ENCODE measurements around the gene PHLDB2.
"Not testable (repeated sequence)": the region's sequence is repeated elsewhere in the genome, so short reads cannot be mapped to it uniquely, and the experiment has no call there.

Gene PHLDB2

GRCh38 chr3:111859061-111859973, at the start of gene PHLDB2:
PHLDB2 (plus strand) TSS chr3:111859265; CDS start chr3:111884078, 24,813 bp downstream.
- DNase-seq, result no peak

- DNase-seq, result no peak
These were observed 48.2 kb upstream of the PHLDB2 start for GRCh38 chr3:111810909-111811308.

GRCh38 chr3:111811811-111812210, 47.3 kb upstream of the PHLDB2 start:
- no peak for DNase-seq

GRCh38 chr3:111812701-111813100, 46.4 kb upstream of the PHLDB2 start:
- DNase-seq, result no peak

- DNase-seq, result no peak
These were observed 45.6 kb upstream of the PHLDB2 start for GRCh38 chr3:111813441-111813840.

DNA sequence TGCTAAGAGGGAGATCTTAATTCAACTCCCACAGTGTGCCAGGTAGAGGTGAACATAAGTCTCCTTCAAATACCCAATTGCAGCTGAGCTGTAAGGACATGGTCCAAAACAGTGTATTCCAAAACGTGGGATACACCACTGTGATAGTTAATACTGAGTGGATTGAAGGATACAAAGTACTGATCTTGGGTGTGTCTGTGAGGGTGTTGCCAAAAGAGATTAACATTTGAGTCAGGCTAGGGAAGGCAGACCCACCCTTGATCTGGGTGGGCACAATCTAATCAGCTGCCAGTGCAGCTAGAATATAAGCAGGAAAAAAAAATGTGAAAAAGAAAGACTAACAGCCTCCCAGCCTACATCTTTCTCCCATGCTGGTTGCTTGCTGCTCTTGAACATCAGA, 45.1 kb upstream of the PHLDB2 start:
- DNase-seq, result no peak

- DNase-seq, result not testable (repeated sequence)
These were observed 42.3 kb upstream of the PHLDB2 start for GRCh38 chr3:111816771-111817170.

GRCh38 chr3:111819927-111820326, 39.1 kb upstream of the PHLDB2 start:
- no peak for DNase-seq

GRCh38 chr3:111820651-111821050, 38.4 kb upstream of the PHLDB2 start:
- no peak for DNase-seq

GRCh38 chr3:111821891-111822290, 37.2 kb upstream of the PHLDB2 start:
- DNase-seq, result no peak

DNA sequence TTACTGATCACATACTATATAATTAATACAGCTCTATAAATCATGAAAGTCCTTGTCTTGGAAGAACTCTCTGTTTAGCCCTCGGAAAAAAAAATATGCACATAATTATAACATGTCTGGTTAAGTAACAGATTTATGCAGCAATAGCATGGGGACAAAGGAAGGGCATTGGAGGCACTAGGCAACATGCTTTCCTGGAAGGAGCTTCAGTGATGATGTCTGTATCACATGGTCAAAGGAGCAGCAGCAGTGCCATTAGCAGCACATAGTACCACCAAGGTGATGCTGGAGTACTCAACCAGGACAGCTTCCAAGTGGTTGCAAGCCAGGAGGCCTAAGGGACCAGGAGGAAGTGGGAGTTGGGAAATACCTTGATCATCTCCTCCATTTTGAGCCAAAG, 36.3 kb upstream of the PHLDB2 start:
- DNase-seq, result no peak

DNA sequence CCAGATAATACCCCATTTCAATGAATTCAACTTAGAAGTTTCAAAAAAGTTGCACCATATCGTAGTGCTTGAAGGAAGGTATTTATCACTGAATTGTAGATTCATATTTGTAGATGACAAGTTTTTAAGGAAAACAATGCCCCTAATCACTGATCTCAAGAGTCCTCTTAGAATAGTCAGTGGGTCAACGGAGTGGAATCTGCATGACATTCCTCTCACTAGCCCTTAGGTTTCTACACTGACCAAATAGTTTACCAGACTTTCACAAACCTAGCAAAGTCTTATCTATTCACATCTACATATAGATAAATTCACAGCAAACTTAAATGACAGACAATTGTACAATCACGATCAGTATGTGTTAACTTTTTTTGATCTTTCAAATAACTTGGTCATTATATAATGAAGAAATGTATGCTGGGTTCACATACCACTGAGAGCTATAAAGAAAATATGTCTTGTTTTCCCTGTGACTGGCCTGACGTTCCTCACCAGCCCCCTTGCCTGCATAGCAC, 35.7 kb upstream of the PHLDB2 start:
- DNase-seq, result no peak

DNA sequence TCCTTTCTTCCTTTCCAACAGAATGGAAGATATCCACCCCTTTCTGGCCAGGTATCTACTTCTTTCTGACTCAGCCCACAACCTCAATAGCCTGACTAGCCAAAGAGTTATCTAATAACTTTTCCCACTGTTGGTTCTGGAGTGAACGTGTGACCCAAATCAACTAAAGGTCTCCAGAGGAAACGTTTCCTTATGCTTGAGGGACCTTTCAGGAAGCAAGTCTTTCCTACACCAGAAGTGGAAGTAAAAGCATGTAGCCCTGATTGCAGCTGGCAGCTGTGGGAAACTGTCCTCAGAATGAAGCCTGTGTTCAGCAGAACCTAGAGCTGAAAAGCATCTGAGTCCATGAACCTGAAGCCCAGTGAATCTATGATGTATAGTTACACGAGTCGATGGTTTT, 34.7 kb upstream of the PHLDB2 start:
- no peak for DNase-seq

DNA sequence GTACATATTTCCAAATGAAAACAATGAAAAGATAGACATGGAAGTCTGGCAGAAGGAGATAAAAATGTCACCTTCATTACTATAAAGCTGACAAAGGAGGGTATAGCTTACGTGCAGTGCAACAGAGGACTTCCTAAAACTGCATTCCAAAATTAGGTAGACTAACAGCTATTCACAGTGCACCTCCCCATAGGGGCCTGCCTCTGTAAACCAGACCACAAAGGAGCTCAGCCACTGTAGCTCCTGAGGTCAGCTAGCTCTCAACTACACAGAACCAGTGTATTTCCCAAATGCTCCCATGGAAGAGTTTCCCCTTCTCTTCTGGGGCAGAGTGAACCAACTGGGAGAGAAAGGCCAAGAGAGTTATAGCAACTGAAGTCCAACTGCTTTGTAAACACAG, 31.2 kb upstream of the PHLDB2 start:
- DNase-seq, result no peak

- no peak for DNase-seq
These were observed 30.5 kb upstream of the PHLDB2 start for GRCh38 chr3:111828530-111828929.

DNA sequence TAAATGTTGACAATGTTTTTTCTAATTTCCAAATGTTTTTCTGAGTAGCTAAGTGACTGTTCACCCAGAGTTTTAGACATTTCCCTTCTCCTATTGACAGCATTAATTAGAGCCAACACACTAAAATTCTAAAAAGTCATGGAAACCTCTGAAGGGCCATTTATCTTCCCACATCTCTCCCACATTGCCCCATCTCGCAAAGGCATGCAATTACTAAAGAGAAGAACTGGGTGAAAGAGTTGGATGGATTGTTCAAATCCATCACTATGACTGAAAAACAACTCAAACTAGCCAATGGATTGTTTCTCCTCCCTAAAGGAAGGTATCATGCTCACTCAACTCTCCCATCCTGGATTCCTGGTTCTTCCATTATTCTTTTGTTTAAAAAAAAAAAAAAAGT, 30.0 kb upstream of the PHLDB2 start:
- no peak for DNase-seq

- no peak for DNase-seq
These were observed 27.2 kb upstream of the PHLDB2 start for GRCh38 chr3:111831840-111832239.

DNA sequence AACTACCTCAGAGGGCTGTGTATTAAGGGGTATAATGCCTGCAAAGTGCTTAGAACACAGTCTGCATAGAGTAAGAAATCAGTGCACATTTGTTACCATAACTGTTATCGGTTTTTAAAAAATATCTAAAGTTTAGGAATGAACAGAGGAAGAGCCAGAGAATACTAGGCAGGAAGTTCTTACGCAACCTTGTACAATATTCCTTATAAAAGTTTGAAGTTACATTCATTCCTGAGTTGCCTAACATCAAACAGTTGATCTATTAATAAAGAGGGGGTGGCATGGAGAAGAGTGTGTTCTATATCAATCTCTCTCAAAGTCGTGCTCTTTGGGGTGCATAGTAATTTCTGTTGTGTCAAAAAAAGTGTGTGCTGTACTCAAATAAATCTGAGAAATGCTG, 22.0 kb upstream of the PHLDB2 start:
- no peak for DNase-seq

DNA sequence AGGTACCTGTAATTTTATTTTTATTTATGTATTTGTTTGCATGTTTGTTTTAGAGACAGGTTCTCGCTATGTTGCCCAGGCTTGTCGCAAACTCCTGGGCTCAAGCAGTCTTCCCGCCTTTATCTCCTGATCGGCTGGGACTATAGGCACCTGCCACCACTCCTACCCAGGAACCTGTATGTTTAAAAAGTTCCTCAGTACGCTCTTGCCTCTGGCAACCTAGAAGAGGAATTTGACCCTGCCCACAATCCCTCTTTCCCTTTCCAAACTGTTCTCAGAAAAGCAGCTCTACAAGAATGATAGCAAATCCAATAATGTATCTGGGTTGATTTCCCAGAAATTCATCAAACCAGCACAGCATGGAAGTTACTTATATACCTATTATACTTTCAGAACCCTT, 20.9 kb upstream of the PHLDB2 start:
- DNase-seq, result no peak

GRCh38 chr3:111846039-111846438, 13.0 kb upstream of the PHLDB2 start:
- no peak for DNase-seq

DNA sequence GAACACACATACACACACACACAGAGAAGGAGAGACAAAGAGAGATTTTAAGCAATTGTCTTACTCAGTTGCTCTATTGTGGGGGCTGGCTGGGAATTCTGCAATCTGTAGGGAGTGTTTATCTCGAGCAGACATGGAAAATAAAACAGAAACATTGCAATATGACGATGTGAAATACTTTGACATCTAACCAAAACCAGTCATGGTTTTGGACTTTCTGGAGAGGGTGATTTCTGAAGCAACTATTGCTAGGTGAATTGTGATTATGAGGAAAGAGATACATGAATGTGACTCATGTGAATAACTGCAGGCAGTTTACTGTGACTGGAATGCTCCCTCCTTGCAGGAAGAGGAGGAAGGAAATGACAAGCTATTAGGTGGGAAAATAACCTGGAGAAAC, 12.3 kb upstream of the PHLDB2 start:
- DNase-seq, result no peak

DNA sequence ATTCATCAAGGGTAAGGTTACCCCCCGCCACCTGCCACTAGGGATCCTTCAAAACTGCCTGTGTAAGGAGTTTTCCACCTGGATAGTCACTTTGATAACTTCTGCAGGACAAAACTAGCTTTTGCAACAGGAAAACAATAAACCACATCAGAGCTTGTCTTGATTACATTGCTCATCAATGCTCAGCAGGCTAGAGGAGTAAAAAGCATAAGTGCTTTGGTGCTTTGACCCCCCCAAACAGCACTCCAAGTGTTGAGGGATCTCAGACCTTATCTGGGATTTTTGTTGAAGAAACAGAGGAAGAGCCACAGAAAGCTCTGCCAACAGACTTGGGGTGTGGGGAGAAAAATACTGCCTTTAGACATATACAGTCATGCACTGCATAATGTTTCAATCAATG, 10.8 kb upstream of the PHLDB2 start:
- no peak for DNase-seq

DNA sequence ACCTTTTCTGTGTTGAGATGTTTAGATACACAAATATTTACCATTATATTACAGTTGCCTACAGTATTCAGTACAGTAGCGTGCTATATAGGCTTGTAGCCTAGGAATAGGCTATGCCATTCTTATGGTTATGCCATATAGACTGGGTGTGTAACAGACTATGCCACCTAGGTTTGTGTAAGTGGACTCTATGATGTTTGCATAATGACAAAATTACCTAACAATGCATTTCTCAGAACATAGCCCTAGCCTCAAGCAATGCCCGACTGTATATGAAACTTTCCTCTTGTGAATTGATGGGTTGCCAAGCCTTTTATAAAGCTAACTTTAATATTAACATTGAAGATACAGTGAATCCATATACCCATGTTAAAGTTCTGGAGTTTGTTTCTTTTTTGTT, 10.3 kb upstream of the PHLDB2 start:
- no peak for DNase-seq

- DNase-seq, result no peak
These were observed 8.5 kb upstream of the PHLDB2 start for GRCh38 chr3:111850537-111850936.

DNA sequence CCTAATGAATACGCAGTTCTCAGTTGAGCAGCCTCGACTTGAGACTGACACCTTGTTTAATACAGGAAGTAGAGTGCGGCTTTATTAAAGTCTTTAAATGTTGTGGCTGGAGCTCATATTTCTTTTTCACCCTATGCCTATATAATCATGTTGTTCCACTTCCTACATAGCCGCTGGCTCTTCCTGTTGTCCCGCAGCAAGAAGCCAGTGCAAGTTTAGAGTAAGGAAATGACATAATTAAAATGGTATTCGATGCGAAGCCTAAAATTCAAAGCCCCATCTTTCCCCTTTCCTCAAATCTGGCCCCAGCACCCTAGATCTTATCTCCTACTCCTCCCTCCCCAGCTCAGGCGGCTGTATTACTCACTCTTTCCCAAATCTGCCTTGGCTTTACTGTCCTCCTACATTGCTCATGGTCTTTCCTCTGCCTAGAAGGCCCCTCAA, 7.5 kb upstream of the PHLDB2 start:
- DNase-seq, result no peak

All from NCI-H187 treated with DMSO at 0.1 percent for 48 hours (cell line).